ENCODE measurements around the gene TGIF1. TPM values are rescaled to one million over a fixed set of nuclear protein-coding genes. Genes with fewer than 3 reads are reported as not detected.

TGIF1 gene
- total RNA-seq, 1 experiment from 2014 or later: 129 TPM

DNA sequence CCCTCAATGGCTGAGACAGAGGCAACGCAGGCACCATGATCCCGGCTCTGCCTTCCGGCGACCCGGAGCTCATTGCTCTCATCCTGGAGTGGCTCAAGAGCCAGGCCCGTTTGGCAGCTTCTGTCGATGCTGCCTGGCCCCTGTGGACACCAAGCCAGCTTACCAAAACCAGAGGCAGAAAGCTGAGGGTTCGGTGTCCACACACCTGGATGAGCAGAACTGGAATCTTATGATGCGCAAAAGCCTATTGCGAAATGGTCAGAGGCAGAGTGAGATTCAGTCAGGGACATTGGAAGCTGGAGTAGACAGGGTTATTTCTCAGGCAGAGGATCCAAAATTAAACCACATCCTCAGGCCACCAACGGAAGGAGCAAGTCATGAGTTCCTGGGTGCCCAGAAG, 34.9 kb upstream of the TGIF1 start:
- H3K9me3 Mint-ChIP-seq (ENCODE audit: low read depth, unreplicated experiment): no peaks in the 10 kb centered on the region
- CTCF ChIA-PET: no interaction called here
- no peak overlapping the region for H3K4me3 Mint-ChIP-seq (ENCODE audit: low read depth, unreplicated experiment)
- H3K27me3 Mint-ChIP-seq (ENCODE audit: unreplicated experiment): no peaks in the 10 kb centered on the region
- no peak for DNase-seq
- TF ChIP-seq, protein P1, sequence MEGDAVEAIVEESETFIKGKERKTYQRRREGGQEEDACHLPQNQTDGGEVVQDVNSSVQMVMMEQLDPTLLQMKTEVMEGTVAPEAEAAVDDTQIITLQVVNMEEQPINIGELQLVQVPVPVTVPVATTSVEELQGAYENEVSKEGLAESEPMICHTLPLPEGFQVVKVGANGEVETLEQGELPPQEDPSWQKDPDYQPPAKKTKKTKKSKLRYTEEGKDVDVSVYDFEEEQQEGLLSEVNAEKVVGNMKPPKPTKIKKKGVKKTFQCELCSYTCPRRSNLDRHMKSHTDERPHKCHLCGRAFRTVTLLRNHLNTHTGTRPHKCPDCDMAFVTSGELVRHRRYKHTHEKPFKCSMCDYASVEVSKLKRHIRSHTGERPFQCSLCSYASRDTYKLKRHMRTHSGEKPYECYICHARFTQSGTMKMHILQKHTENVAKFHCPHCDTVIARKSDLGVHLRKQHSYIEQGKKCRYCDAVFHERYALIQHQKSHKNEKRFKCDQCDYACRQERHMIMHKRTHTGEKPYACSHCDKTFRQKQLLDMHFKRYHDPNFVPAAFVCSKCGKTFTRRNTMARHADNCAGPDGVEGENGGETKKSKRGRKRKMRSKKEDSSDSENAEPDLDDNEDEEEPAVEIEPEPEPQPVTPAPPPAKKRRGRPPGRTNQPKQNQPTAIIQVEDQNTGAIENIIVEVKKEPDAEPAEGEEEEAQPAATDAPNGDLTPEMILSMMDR (IDR thresholded peaks at IDR 0.05; ENCODE audit: unreplicated experiment): no peak
- peaks cover 18% of the 10 kb centered on the region for H3K4me1 Mint-ChIP-seq (ENCODE audit: low read depth, unreplicated experiment)
- BruUV-seq (replicated peaks): no TSS peak
- intact Hi-C loops (cut with micrococcal nuclease; ENCODE audit: unreplicated experiment): no loop called here
- H3K27ac Mint-ChIP-seq (ENCODE audit: unreplicated experiment): peak overlapping the region; percentile 38
- peaks cover 18% of the 10 kb centered on the region for H3K36me3 Mint-ChIP-seq (ENCODE audit: insufficient read depth, unreplicated experiment)

GRCh38 chr18:3418083-3418482, 31.9 kb upstream of the TGIF1 start:
- Mint-ChIP-seq H3K9me3 (ENCODE audit: low read depth, unreplicated experiment) (no peaks in the 10 kb centered on the region), H3K27me3 (ENCODE audit: unreplicated experiment) (no peaks in the 10 kb centered on the region), H3K4me1 (ENCODE audit: low read depth, unreplicated experiment) (no peaks in the 10 kb centered on the region), H3K27ac (ENCODE audit: unreplicated experiment) (no peak overlapping the region), H3K36me3 (ENCODE audit: insufficient read depth, unreplicated experiment) (no peaks in the 10 kb centered on the region), H3K4me3 (ENCODE audit: low read depth, unreplicated experiment) (no peak overlapping the region)
- TF ChIP-seq, protein P1 (IDR thresholded peaks at IDR 0.05; ENCODE audit: unreplicated experiment): no peak
- CTCF ChIA-PET: no interaction called here
- intact Hi-C loops (cut with micrococcal nuclease; ENCODE audit: unreplicated experiment): no loop called here
- no TSS peak for BruUV-seq (replicated peaks)
- DNase-seq: no peak

GRCh38 chr18:3420919-3421279, 29.1 kb upstream of the TGIF1 start:
- H3K4me3 Mint-ChIP-seq (ENCODE audit: low read depth, unreplicated experiment): no peak overlapping the region
- no peaks in the 10 kb centered on the region for H3K4me1 Mint-ChIP-seq (ENCODE audit: low read depth, unreplicated experiment)
- H3K36me3 Mint-ChIP-seq (ENCODE audit: insufficient read depth, unreplicated experiment): no peaks in the 10 kb centered on the region
- TF ChIP-seq, protein P1 (IDR thresholded peaks at IDR 0.05; ENCODE audit: unreplicated experiment): no peak
- DNase-seq: no peak
- intact Hi-C loops (cut with micrococcal nuclease; ENCODE audit: unreplicated experiment): no loop called here
- no TSS peak for BruUV-seq (replicated peaks)
- no peak overlapping the region for H3K27ac Mint-ChIP-seq (ENCODE audit: unreplicated experiment)
- no peaks in the 10 kb centered on the region for H3K9me3 Mint-ChIP-seq (ENCODE audit: low read depth, unreplicated experiment)
- no peaks in the 10 kb centered on the region for H3K27me3 Mint-ChIP-seq (ENCODE audit: unreplicated experiment)
- CTCF ChIA-PET: no interaction called here

DNA sequence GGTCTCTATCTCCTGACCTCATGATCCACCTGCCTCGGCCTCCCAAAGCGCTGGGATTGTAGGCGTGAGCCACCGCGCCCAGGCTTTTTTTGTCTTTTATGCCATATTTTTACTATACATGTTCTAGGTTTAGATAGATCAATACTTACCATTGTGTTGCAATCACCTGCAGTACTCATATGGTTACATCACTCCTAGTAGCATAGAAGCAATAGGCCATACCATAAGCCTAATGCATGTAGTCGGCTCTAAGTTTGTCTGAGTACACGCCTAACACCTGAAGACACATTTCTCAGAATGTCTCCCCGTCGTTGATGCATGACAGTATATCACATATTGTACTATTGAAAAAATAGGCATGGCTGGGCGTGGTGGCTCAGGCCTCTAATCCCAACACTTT, 27.1 kb upstream of the TGIF1 start:
- no TSS peak for BruUV-seq (replicated peaks)
- no peaks in the 10 kb centered on the region for H3K27me3 Mint-ChIP-seq (ENCODE audit: unreplicated experiment)
- CTCF ChIA-PET: no interaction called here
- no peak overlapping the region for H3K27ac Mint-ChIP-seq (ENCODE audit: unreplicated experiment)
- no peak for DNase-seq
- H3K4me1 Mint-ChIP-seq (ENCODE audit: low read depth, unreplicated experiment): no peaks in the 10 kb centered on the region
- no peaks in the 10 kb centered on the region for H3K36me3 Mint-ChIP-seq (ENCODE audit: insufficient read depth, unreplicated experiment)
- no peaks in the 10 kb centered on the region for H3K9me3 Mint-ChIP-seq (ENCODE audit: low read depth, unreplicated experiment)
- TF ChIP-seq, protein P1 (IDR thresholded peaks at IDR 0.05; ENCODE audit: unreplicated experiment): no peak
- intact Hi-C loops (cut with micrococcal nuclease; ENCODE audit: unreplicated experiment): no loop called here
- H3K4me3 Mint-ChIP-seq (ENCODE audit: low read depth, unreplicated experiment): no peak overlapping the region

All from Calu3 (cell line).